ENCODE data around the gene MELK. TPM values are rescaled to one million over a fixed set of nuclear protein-coding genes. Genes with fewer than 3 reads are reported as not detected.
"Not testable (repeated sequence)": the region's sequence is repeated elsewhere in the genome, so short reads cannot be mapped to it uniquely, and the experiment has no call there.

The MELK gene
- total and polyA plus RNA-seq, 3 donors from 2014 or later = 15.2 to 19.2 (median 18.8) TPM

DNA sequence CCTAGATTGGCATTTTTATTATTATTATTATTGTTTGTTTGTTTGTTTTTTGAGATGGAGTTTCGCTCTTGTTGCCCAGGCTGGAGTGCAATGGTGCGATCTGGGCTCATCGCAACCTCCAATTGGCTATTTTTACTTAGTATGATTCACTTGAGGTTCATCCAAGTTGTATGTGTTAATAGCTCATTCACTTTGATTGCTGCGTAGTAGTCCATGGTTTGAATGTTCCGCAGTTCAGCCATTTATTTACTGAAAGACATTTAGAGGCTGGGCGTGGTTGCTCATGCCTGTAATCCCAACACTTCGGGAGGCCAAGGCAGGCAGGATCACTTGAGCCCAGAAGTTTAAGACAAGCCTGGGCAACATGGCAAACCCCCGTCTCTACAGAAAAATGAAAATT lies 22.6 kb upstream of the MELK start:
- Histone ChIP-seq H3K4me1 (no peaks in the 10 kb centered on the region), H3K9me3 (no peaks in the 10 kb centered on the region), H3K4me3 (no peak overlapping the region), H3K27ac (no peak overlapping the region), H3K36me3 (ENCODE audit: low read depth, missing control alignments) (no peaks in the 10 kb centered on the region), H3K27me3 (no peaks in the 10 kb centered on the region)
- intact Hi-C loops (cut with DNase I; ENCODE audit: low total_unique reads) = no loop called here
- TF ChIP-seq POLR2A (IDR thresholded peaks at IDR 0.05) = no peak
- TF ChIP-seq, protein P1, sequence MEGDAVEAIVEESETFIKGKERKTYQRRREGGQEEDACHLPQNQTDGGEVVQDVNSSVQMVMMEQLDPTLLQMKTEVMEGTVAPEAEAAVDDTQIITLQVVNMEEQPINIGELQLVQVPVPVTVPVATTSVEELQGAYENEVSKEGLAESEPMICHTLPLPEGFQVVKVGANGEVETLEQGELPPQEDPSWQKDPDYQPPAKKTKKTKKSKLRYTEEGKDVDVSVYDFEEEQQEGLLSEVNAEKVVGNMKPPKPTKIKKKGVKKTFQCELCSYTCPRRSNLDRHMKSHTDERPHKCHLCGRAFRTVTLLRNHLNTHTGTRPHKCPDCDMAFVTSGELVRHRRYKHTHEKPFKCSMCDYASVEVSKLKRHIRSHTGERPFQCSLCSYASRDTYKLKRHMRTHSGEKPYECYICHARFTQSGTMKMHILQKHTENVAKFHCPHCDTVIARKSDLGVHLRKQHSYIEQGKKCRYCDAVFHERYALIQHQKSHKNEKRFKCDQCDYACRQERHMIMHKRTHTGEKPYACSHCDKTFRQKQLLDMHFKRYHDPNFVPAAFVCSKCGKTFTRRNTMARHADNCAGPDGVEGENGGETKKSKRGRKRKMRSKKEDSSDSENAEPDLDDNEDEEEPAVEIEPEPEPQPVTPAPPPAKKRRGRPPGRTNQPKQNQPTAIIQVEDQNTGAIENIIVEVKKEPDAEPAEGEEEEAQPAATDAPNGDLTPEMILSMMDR (IDR thresholded peaks at IDR 0.05) = no peak
- 96 to 97% methylated on average over 7 to 8 of the region's 8 CpGs for WGBS, 2 donors
- no peak for DNase-seq

DNA sequence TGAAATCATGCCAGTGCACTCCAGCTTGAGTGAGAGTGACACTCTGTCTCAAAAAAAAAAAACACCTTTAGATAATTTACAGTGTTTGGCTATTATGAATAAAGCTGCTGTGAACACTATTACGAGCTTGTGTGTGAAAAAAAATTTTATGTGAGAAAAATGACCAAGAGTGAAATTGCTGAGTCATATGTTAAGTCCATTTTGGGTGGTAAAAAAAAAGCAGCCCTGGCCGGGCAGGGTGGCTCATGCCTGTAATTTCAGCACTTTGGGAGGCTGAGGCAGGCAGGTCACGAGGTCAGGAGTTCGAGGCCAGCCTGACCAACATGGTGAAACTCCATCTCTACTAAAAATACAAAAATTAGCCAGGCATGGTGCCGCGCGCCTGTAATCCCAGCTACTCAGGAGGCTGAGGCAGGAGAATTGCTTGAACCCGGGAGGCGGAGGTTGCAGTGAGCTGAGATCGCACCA lies 22.0 kb upstream of the MELK start:
- H3K9me3 ChIP-seq; H3K36me3 ChIP-seq (ENCODE audit: low read depth, missing control alignments); H3K27ac ChIP-seq; intact Hi-C loops (cut with DNase I; ENCODE audit: low total_unique reads); H3K27me3 ChIP-seq; H3K4me1 ChIP-seq; H3K4me3 ChIP-seq; DNase-seq: not testable (repeated sequence)
- WGBS, 2 donors = 88 to 89% methylated on average over 10 of the region's 10 CpGs

DNA sequence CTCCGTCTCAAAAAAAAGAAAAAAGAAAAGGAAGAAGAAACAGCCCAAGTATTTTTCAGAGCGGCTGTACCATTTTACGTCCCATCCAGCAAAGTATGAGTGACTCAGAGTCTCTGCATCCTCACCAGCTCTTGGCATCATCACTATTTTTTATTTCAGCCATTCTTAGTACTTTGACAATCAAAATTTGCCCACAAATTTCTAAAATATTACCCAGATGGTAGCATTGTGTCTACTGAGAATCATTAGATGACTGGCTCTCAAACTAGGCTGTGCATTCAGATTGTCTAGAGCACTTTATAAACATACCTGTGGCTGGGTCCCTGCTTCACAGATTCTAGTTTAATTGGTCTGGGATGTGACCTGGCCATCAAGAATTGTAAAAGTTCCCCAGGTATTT lies 21.6 kb upstream of the MELK start:
- Histone ChIP-seq H3K4me1 (no peaks in the 10 kb centered on the region), H3K36me3 (ENCODE audit: low read depth, missing control alignments) (no peaks in the 10 kb centered on the region), H3K9me3 (no peaks in the 10 kb centered on the region), H3K4me3 (no peak overlapping the region), H3K27ac (no peak overlapping the region), H3K27me3 (no peaks in the 10 kb centered on the region)
- WGBS, 2 donors = 82 to 97% methylated on average over 3 of the region's 3 CpGs
- no peak for TF ChIP-seq POLR2A (IDR thresholded peaks at IDR 0.05)
- no peak for DNase-seq
- intact Hi-C loops (cut with DNase I; ENCODE audit: low total_unique reads) = no loop called here

DNA sequence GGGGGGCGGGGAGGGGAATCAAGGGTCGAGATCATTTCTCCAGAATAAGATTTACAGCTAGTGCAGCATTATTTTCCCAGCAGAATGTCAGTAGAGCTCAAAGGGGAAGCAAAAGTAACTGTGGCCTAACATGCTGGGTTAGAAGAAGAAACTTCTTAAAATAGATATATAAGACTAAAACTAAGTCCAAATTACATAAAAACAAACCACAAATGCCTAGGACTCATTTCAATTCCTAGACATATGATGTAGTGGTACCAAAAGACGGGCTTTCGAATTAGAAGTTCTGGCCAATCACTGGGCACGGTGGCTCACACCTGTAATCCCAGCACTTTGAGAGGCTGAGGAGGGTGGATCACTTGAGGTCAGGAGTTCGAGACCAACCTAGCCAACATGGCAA lies 20.8 kb upstream of the MELK start:
- H3K4me3 ChIP-seq = no peak overlapping the region
- H3K27me3 ChIP-seq = no peaks in the 10 kb centered on the region
- H3K4me1 ChIP-seq = no peaks in the 10 kb centered on the region
- no peaks in the 10 kb centered on the region for H3K36me3 ChIP-seq (ENCODE audit: low read depth, missing control alignments)
- 79 to 88% methylated on average over 6 of the region's 6 CpGs for WGBS, 2 donors
- TF ChIP-seq, protein P1 (IDR thresholded peaks at IDR 0.05) = no peak
- no peak for TF ChIP-seq POLR2A (IDR thresholded peaks at IDR 0.05)
- no peak overlapping the region for H3K27ac ChIP-seq
- DNase-seq = no peak
- intact Hi-C loops (cut with DNase I; ENCODE audit: low total_unique reads) = no loop called here
- H3K9me3 ChIP-seq = no peaks in the 10 kb centered on the region

DNA sequence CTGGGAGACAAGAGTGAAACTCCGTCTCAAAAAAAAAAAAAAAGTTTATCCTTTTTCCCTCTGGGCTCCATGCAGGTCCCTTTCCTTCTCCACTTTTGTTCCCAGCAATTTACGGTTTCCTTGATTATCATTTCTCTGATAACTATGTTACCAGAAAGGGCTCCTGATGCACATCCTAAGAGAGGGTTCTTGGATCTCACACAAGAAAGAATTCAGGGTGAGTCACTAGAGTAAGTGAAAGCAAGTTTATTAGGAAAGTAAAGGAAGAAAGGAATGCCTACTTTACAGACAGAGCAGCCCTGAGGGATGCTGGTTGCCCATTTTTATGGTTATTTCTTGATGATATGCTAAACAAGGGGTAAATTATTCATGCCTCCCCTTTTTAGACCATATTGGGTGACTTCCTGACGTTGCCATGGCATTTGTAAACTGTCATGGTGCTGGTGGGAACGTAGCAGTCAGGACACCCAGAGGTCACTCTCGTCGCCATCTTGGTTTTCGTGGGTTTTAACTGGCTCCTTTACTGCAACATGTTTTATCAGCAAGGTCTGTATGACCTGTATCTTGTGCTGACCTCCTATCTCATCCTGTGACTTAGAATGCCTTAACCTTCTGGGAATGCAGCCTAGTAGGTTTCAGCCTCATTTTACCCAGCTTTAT lies 13.5 kb upstream of the MELK start:
- Histone ChIP-seq H3K36me3 (ENCODE audit: low read depth, missing control alignments) (no peaks in the 10 kb centered on the region), H3K4me1 (no peaks in the 10 kb centered on the region), H3K9me3 (no peaks in the 10 kb centered on the region), H3K27me3 (no peaks in the 10 kb centered on the region), H3K27ac (no peak overlapping the region), H3K4me3 (no peak overlapping the region)
- intact Hi-C loops (cut with DNase I; ENCODE audit: low total_unique reads) = no loop called here
- DNase-seq = no peak
- 71 to 83% methylated on average over 7 of the region's 7 CpGs for WGBS, 2 donors
- no peak for TF ChIP-seq POLR2A (IDR thresholded peaks at IDR 0.05)
- TF ChIP-seq, protein P1 (IDR thresholded peaks at IDR 0.05) = no peak

DNA sequence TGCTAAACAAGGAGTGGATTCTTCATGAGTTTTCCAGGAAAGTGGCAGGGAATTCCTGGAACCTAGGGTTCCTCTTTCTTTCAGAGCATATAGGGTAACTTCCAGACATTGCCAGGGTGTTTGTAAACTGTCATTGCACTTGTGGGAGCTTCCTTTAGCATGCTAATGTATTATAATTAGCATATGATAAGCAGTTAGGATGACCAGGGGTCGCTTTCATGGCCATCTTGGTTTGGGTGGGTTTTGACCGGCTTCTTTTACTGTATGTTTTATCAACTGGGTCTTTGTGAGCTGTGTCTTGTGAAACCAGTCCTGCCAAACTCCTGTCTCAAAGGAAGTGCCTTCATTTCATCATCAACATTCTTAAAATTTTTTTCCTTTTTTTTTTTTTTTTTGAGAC lies 11.9 kb upstream of the MELK start:
- TF ChIP-seq POLR2A (IDR thresholded peaks at IDR 0.05) = no peak
- TF ChIP-seq, protein P1 (IDR thresholded peaks at IDR 0.05) = no peak
- Histone ChIP-seq H3K27me3 (no peaks in the 10 kb centered on the region), H3K4me1 (no peaks in the 10 kb centered on the region), H3K9me3 (no peaks in the 10 kb centered on the region), H3K27ac (no peak overlapping the region), H3K4me3 (no peak overlapping the region), H3K36me3 (ENCODE audit: low read depth, missing control alignments) (no peaks in the 10 kb centered on the region)
- intact Hi-C loops (cut with DNase I; ENCODE audit: low total_unique reads) = no loop called here
- no peak for DNase-seq
- WGBS, 2 donors = 80 to 84% methylated on average over 2 of the region's 2 CpGs

DNA sequence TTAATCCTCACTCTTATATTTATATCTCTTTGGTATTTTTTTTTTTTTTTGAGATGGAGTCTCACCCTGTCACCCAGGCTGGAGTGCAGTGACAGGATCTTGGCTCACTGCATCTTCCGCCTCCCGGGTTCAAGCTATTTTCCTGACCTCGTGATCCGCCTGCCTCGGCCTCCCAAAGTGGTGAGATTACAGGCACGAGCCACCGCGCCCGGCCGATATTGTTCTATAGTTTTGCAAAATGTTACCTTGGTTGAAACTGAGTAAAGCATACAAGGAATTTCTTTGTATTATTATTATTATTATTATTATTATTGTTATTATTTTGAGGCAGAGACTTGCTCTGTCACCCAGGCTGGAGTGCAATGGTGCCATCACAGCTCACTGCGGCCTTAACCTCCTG lies 9.9 kb upstream of the MELK start:
- DNase-seq = not testable (repeated sequence)

More for the DNA sequence above, 9.9 kb upstream of the MELK start:
- H3K9me3 ChIP-seq; H3K4me3 ChIP-seq; H3K36me3 ChIP-seq (ENCODE audit: low read depth, missing control alignments); H3K27me3 ChIP-seq; H3K27ac ChIP-seq; H3K4me1 ChIP-seq; intact Hi-C loops (cut with DNase I; ENCODE audit: low total_unique reads): not testable (repeated sequence)
- 89 to 96% methylated on average over 11 of the region's 11 CpGs for WGBS, 2 donors

All from testis (tissue), 3 donors.